Esophagus (tissue), 2 donors: ENCODE data around the gene MIOS. TPM values are rescaled to one million over a fixed set of nuclear protein-coding genes. Genes with fewer than 3 reads are reported as not detected.

Experiments used
- H3K27ac ChIP-seq, 2 donors: one replicate each; pipeline ENCODE4 v1.5.1; 2013; ENCODE audit warnings: low read depth in 2 of 2, mild to moderate bottlenecking in 2 of 2, inconsistent platforms in 1 of 2, low read length in 1 of 2, moderate library complexity in 1 of 2
- H3K27me3 ChIP-seq, 2 donors: one replicate each; pipeline ENCODE4 v1.6.1; 2013; ENCODE audit warnings: low read length in 2 of 2, control low read depth in 1 of 2, mild to moderate bottlenecking in 1 of 2; ENCODE audit not compliant: insufficient read depth in 2 of 2, control insufficient read depth in 1 of 2
- H3K36me3 ChIP-seq, 2 donors: one replicate each; pipeline ENCODE4 v1.6.1; 2013; ENCODE audit warnings: low read length in 1 of 2; ENCODE audit not compliant: control insufficient read depth in 2 of 2, insufficient read depth in 2 of 2
- H3K4me1 ChIP-seq, 2 donors: one replicate each; pipeline ENCODE4 v1.6.1; 2013; ENCODE audit warnings: low read length in 1 of 2; ENCODE audit not compliant: control insufficient read depth in 2 of 2, insufficient read depth in 2 of 2
- H3K4me3 ChIP-seq, 2 donors: one replicate each; pipeline ENCODE4 v1.5.1; 2013; ENCODE audit warnings: low read length in 2 of 2, mild to moderate bottlenecking in 2 of 2, low read depth in 1 of 2, moderate library complexity in 1 of 2
- H3K9me3 ChIP-seq, 2 donors: one replicate each; pipeline ENCODE4 v1.6.1; 2013; ENCODE audit warnings: mild to moderate bottlenecking in 2 of 2, low read depth in 1 of 2, low read length in 1 of 2, moderate library complexity in 1 of 2; ENCODE audit not compliant: control insufficient read depth in 2 of 2, insufficient read depth in 1 of 2
- WGBS, 2 donors: extraction: QIAGEN DNeasy Blood & Tissue Kit; methylation state at CpG; one replicate each; pipeline ENCODE4 v1.1.7; 2013; 5-methylcytosine and 5-hydroxymethylcytosine counted together
- polyA plus RNA-seq, 2 donors: library from polyadenylated mRNA; stranded (reverse); fragments of 200-250 nt; gene quantifications; one replicate each; pipeline ENCODE4 v1.2.3, GENCODE V29; 2013
- donor health status: healthy with polysubstance abuse.
- donor health status: Bipolar disorder and iron deficiency.

MIOS gene
- polyA plus RNA-seq, 2 donors = 17.6 to 22.1 TPM

DNA sequence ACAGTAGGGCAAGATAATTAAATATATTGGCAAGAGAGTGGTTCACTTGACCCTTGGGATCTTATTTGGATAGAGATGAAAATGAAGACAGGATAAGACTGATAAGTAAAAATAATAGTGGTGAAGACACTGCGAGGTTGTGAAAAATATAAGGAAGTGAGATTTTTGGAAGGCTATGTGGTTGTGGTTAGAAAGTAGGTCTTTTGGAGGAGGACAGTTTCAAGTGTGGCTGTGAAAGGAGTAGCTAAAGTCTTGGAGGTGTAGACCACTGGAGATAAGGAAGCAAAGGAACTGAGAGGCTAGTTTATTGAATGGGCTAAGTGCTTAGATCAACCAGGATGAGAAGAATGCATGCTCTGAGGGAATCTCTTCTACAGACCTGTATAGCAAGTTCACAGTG, 11.2 kb downstream of the MIOS start:
- Histone ChIP-seq H3K27ac (no peak overlapping the region), H3K36me3 (no peaks in the 10 kb centered on the region), H3K9me3 (no peaks in the 10 kb centered on the region), H3K4me1 (no peaks in the 10 kb centered on the region), H3K27me3 (no peaks in the 10 kb centered on the region), H3K4me3 (no peak overlapping the region)
- WGBS, 2 donors = 79 to 83% methylated on average over 1 of the region's 1 CpG

DNA sequence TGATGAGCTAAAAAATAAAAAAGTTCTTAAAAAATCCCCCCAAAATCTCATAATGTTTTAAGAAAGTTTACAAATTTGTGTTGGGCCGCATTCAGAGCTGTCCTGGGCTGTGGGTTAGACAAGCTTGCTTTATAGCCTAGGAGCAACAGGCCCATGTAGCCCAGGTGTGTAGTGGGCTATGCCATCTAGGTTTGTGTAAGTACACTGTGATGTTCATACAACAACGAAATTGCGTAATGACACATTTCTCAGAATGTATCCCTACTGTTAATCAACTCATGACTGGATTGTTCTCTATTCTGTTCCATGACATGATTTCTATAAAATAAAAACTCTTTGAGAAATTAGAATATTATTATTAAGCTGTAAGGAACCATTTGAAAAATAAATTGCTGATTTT, 13.0 kb downstream of the MIOS start:
- no peaks in the 10 kb centered on the region for H3K36me3 ChIP-seq
- no peak overlapping the region for H3K27ac ChIP-seq
- 97% methylated on average over 3 of the region's 3 CpGs for WGBS, 2 donors
- H3K27me3 ChIP-seq = no peaks in the 10 kb centered on the region
- no peak overlapping the region for H3K4me3 ChIP-seq
- H3K9me3 ChIP-seq = no peaks in the 10 kb centered on the region
- no peaks in the 10 kb centered on the region for H3K4me1 ChIP-seq

DNA sequence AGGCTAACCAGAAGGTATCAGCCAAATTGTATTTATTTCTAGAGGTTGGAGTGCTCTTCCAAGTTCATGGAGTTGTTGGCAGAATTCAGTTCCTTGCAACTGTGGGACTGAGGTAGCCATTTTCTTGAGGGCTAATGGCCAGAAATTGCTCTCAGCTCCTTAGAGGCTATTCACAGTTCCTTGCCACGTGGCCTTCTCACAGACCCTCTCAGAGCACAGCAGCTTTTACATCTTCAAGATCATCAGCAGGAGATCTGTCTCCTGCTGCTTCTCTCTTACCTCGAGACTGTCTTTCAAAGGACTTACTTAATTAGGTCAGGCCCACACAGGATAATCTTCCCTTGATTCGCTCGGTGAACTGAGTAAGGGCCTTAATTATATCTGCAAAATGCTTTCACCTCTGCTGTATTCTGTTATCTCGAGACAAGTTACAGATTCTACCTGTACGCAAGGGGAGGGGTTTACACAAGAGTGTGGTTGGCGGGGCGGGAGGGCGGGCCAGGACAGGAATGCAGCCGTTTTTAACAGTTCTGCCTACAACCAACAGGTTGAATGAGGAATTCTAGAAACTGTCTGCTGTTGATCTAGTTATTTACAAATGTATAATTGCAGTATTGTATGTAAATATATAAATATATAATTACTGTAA, 15.0 kb downstream of the MIOS start:
- no peaks in the 10 kb centered on the region for H3K4me1 ChIP-seq
- WGBS, 2 donors = 67 to 70% methylated on average over 10 of the region's 10 CpGs
- no peak overlapping the region for H3K27ac ChIP-seq
- no peak overlapping the region for H3K4me3 ChIP-seq
- no peaks in the 10 kb centered on the region for H3K36me3 ChIP-seq
- no peaks in the 10 kb centered on the region for H3K9me3 ChIP-seq
- no peaks in the 10 kb centered on the region for H3K27me3 ChIP-seq

DNA sequence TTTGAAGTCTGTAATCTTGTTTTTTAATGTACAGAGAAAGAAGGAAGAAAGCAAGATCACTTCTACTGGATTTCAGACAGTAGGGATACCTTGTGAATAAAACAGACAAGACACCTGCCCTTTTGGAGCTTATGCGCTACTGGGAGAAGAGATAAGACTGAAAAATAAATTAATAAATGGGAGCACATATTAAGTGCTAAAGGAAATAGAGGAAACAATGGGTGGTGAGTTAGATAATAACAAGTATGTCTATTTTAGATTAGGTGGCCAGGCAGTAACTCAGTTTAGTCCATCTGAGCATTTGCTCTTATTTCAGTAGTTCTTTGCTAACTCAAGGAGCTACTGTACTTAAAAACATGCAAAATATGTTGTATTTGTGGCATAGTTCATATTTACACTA, 15.9 kb downstream of the MIOS start:
- no peaks in the 10 kb centered on the region for H3K9me3 ChIP-seq
- no peaks in the 10 kb centered on the region for H3K36me3 ChIP-seq
- H3K27me3 ChIP-seq = no peaks in the 10 kb centered on the region
- H3K4me3 ChIP-seq = no peak overlapping the region
- 77 to 94% methylated on average over 1 of the region's 1 CpG for WGBS, 2 donors
- H3K4me1 ChIP-seq = no peaks in the 10 kb centered on the region
- no peak overlapping the region for H3K27ac ChIP-seq

DNA sequence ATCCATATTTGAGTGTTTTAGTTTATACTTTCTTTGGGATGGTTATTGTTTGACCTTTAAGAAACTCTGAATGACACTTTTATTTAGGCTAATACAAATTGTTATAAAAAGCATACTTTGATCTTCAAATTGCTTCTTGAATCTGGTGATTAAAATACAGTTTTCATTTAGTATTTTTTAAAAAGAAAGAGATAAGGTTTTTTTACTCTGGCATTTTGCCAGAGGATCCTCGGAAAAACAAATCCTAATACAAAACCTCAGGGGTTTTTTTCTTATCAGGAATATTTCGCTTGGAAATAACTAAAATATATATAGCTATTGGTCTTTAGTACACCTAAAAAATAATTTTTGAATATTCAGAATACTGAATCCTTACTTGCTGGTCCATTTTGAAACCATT, 17.0 kb downstream of the MIOS start:
- no peaks in the 10 kb centered on the region for H3K27me3 ChIP-seq
- H3K36me3 ChIP-seq = no peaks in the 10 kb centered on the region
- no peak overlapping the region for H3K27ac ChIP-seq
- no peaks in the 10 kb centered on the region for H3K4me1 ChIP-seq
- H3K9me3 ChIP-seq = no peaks in the 10 kb centered on the region
- H3K4me3 ChIP-seq = no peak overlapping the region
- WGBS, 2 donors = 72 to 86% methylated on average over 2 of the region's 2 CpGs

DNA sequence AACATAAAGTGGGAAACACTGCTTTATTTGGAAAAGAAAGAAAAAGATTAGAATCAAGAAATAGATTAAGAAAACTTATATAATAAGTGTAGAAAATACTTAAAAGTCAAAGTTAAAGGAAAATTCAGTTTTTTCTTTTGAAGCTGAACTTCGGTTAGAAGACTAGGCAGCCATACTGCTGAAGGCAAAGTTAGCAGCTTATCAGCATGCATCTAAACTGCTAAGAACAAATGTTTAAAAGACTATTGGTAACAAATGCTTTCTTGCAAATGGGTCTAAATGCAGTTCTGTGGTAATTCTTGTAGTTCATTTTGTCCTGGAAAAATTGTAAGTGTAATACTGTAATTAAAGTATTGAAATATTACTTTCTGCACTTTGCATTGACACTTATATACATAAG, 18.0 kb downstream of the MIOS start:
- Histone ChIP-seq H3K27me3 (no peaks in the 10 kb centered on the region), H3K4me1 (no peaks in the 10 kb centered on the region), H3K9me3 (no peaks in the 10 kb centered on the region), H3K36me3 (no peaks in the 10 kb centered on the region), H3K27ac (no peak overlapping the region), H3K4me3 (no peak overlapping the region)
- WGBS, 2 donors = 87 to 96% methylated on average over 1 of the region's 1 CpG

DNA sequence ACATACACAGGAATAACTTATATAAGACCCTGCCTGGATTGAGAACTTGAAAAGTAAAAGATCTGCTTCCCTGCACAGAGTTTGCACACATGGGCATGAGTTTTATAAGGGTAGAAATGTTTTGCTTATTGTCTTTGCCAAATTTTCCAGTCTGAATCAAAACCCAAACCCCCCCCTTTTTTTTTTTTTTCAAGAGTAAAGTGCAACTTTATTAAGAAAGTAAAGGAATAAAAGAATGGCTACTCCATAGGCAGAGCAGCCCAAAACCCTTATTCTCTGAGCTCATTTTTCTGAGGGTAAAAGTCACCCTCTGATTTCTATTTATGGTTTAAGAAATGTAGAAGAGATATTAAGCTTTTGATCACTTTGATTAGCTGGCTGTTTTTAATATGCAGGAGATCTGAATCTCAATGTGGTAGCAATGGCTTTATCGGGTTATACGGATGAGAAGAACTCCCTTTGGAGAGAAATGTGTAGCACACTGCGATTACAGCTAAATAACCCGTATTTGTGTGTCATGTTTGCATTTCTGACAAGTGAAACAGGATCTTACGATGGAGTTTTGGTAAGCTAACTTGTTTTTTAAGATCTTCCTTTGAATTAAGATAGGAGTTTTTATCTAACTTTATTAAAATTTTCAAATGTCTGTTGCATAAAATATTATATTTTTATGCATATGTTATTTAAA, 18.7 kb downstream of the MIOS start:
- H3K27me3 ChIP-seq = no peaks in the 10 kb centered on the region
- no peaks in the 10 kb centered on the region for H3K9me3 ChIP-seq
- no peak overlapping the region for H3K4me3 ChIP-seq
- H3K27ac ChIP-seq = no peak overlapping the region
- H3K36me3 ChIP-seq = no peaks in the 10 kb centered on the region
- H3K4me1 ChIP-seq = no peaks in the 10 kb centered on the region
- 77 to 89% methylated on average over 5 of the region's 5 CpGs for WGBS, 2 donors

DNA sequence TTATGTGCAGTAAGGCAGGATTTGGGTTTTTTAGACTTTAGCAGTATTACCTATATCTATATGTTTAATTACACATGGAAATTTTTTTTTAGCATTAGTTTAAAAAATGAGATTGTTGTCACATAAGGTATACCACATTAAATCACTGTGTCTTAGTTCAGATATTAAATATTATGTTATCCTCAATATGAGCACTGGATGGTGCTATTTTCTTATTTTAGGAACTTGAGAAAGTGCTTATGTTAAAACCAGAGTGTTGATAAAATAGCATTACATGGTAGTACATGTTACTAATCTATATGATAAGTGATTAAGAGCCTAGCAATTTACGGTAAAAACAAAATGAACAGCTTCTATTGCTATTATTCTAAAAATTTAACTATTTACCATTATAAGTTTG, 28.8 kb downstream of the MIOS start:
- WGBS, 2 donors = 75 to 78% methylated on average over 1 of the region's 1 CpG
- Histone ChIP-seq H3K27ac (no peak overlapping the region), H3K36me3 (peaks cover 0 to 5% of the 10 kb centered on the region in 2 donors), H3K9me3 (no peaks in the 10 kb centered on the region), H3K4me1 (no peaks in the 10 kb centered on the region), H3K27me3 (no peaks in the 10 kb centered on the region), H3K4me3 (no peak overlapping the region)

DNA sequence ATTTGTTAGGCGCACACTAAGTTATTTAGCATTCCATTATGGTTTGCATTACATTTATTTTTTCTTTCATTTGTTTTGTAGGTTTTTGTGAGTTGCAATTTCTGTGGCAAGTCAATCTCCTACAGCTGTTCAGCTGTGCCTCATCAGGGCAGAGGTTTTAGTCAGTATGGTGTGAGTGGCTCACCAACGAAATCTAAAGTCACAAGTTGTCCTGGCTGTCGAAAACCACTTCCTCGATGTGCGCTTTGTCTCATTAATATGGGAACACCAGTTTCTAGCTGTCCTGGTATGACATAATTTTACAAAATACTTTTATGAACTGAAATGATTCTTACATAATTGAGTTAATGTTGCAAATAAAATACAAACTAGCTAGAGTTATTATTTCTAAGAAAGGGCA, 29.5 kb downstream of the MIOS start:
- Histone ChIP-seq H3K9me3 (no peaks in the 10 kb centered on the region), H3K27me3 (no peaks in the 10 kb centered on the region), H3K27ac (no peak overlapping the region), H3K4me3 (no peak overlapping the region), H3K4me1 (no peaks in the 10 kb centered on the region), H3K36me3 (peaks cover 0 to 5% of the 10 kb centered on the region in 2 donors)
- WGBS, 2 donors = 83 to 97% methylated on average over 5 of the region's 5 CpGs

DNA sequence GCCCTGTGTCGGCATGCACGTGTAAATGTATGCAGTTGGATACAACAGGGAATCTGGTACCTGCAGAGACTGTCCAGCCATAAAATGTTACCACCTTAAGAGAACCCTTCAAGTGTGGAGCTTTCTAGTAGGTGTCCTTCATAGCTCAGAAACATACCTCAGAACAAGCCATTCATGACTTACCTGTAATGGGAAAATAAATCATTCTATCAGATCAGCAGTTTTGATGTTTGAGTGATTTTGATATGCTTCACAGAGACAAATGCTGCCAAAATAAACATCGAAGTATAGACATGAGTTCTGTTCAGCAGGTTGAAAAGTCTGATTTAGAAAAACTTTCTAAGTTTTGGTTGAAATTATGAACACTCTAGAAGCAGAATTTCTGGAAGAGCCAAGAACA, 40.3 kb downstream of the MIOS start:
- WGBS, 2 donors = 60 to 63% methylated on average over 3 of the region's 3 CpGs
- Histone ChIP-seq H3K4me1 (no peaks in the 10 kb centered on the region), H3K27ac (no peak overlapping the region), H3K4me3 (no peak overlapping the region), H3K36me3 (no peaks in the 10 kb centered on the region), H3K27me3 (no peaks in the 10 kb centered on the region), H3K9me3 (no peaks in the 10 kb centered on the region)
